Activated B cell treated with CpG ODN at 0.5 μM for 24 hours (primary cell): ENCODE measurements around the gene ZNF668. TPM values are rescaled to one million over a fixed set of nuclear protein-coding genes. Genes with fewer than 3 reads are reported as not detected.
A peak's percentile ranks its signal among the peaks of the same experiment; 100 is the strongest.

ENCODE experiments used
- ATAC-seq: fragments of 200-7000 bp; cut with Tn5 transposase; one replicate; pipeline ENCODE4 v1.10.0; 2021; ENCODE audit warnings: low read depth, mild to moderate bottlenecking, moderate library complexity
- CTCF ChIA-PET: fragments of 350-600 bp; sonication (Branson Sonifier 250); formaldehyde crosslinking; loops from one replicate; lab custom pipeline; 2021; ENCODE audit warnings: antibody characterized with exemption; lab: Charles Lee
- POLR2A ChIA-PET: fragments of 350-600 bp; sonication (Branson Sonifier 250); formaldehyde crosslinking; loops from one replicate; lab custom pipeline; 2021; ENCODE audit warnings: antibody characterized with exemption; lab: Charles Lee
- DNase-seq: peaks from one replicate; pipeline ENCODE4 v3.0.0; 2022
- H3K27ac Mint-ChIP-seq: one replicate; pipeline ENCODE4 v1.8.0; 2020; ENCODE audit warnings: mixed read lengths
- H3K27me3 Mint-ChIP-seq: one replicate; pipeline ENCODE4 v1.8.0; 2021; ENCODE audit warnings: mixed read lengths
- H3K36me3 Mint-ChIP-seq: one replicate; pipeline ENCODE4 v1.8.0; 2021; ENCODE audit warnings: low read depth, mixed read lengths
- H3K4me1 Mint-ChIP-seq: one replicate; pipeline ENCODE4 v1.8.0; 2021; ENCODE audit warnings: mixed read lengths
- H3K4me3 Mint-ChIP-seq: one replicate; pipeline ENCODE4 v1.8.0; 2020; ENCODE audit warnings: mild to moderate bottlenecking, mixed read lengths
- H3K9me3 Mint-ChIP-seq: one replicate; pipeline ENCODE4 v1.8.0; 2020; ENCODE audit warnings: mixed read lengths
- intact Hi-C: fragments of 100-400 bp; cut with micrococcal nuclease; formaldehyde crosslinking; loops from one replicate; pipeline ENCODE4 v1.15.1; 2024
- total RNA-seq: library from RNA; stranded (reverse); gene quantifications from 2 replicates; pipeline ENCODE4 v1.2.3, GENCODE V29; 2022
- TF ChIP-seq, protein P1 (sequence below): fragments of 200-600 bp; IDR thresholded peaks from one replicate; pipeline ENCODE4 v1.8.0; 2022; ENCODE audit warnings: antibody characterized with exemption, mild to moderate bottlenecking

Gene ZNF668
- total RNA-seq, 1 donor from 2014 or later: 10.1 TPM

DNA sequence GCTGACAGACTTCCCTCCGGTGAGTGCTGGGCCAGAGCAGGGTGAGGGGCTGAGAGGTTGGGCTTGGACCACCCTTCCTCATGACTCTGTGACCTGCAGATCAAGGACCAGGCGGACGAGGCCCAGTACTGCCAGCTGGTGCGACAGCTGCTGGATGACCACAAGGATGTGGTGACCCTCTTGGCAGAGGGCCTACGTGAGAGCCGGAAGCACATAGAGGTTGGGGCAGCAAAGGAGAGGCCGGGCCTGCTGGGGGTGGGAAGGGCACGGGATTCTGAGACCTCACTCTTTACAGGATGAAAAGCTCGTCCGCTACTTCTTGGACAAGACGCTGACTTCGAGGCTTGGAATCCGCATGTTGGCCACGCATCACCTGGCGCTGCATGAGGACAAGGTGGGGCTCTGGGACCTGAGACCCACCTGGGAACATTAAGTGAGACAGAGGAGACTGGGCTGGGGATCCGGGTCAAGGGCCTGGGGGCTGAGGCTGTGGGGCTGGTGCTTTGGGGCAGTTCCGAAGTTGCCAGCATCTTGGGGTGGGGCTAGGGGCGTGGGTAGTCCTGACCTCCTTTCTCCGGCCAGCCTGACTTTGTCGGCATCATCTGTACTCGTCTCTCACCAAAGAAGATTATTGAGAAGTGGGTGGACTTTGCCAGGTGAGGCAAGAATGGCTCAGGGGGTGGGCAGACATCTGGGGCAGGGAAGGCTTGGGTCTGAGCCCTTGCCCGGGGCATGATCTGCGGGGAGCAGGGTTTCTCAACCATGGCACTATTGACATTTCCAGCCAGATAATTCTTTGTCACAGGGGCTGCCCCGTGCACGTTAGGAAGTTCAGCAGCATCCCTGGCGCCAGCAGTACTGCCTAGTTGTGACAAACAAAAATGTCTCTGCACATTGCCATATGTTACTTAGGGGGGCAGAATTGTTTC is 36.3 kb upstream of the ZNF668 start:
- H3K4me1 Mint-ChIP-seq: peaks cover 23% of the 10 kb centered on the region
- CTCF ChIA-PET: no interaction called here
- ATAC-seq (no peak), DNase-seq (no peak)
- TF ChIP-seq, protein P1, sequence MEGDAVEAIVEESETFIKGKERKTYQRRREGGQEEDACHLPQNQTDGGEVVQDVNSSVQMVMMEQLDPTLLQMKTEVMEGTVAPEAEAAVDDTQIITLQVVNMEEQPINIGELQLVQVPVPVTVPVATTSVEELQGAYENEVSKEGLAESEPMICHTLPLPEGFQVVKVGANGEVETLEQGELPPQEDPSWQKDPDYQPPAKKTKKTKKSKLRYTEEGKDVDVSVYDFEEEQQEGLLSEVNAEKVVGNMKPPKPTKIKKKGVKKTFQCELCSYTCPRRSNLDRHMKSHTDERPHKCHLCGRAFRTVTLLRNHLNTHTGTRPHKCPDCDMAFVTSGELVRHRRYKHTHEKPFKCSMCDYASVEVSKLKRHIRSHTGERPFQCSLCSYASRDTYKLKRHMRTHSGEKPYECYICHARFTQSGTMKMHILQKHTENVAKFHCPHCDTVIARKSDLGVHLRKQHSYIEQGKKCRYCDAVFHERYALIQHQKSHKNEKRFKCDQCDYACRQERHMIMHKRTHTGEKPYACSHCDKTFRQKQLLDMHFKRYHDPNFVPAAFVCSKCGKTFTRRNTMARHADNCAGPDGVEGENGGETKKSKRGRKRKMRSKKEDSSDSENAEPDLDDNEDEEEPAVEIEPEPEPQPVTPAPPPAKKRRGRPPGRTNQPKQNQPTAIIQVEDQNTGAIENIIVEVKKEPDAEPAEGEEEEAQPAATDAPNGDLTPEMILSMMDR: no peak
- peak overlapping the region; percentile 21 for H3K4me3 Mint-ChIP-seq
- POLR2A ChIA-PET: interaction anchor here (0.6 kb wide), 1 partner anchor 10 kb away, joined by 3 read pairs; no protein-coding TSS in a partner anchor
- no peaks in the 10 kb centered on the region for H3K9me3 Mint-ChIP-seq
- peaks cover 32% of the 10 kb centered on the region for H3K36me3 Mint-ChIP-seq
- H3K27ac Mint-ChIP-seq: no peak overlapping the region
- intact Hi-C loops: loop anchor here (10.0 kb wide), 1 partner anchor 224 kb away; no protein-coding TSS in a partner anchor
- no peaks in the 10 kb centered on the region for H3K27me3 Mint-ChIP-seq

DNA sequence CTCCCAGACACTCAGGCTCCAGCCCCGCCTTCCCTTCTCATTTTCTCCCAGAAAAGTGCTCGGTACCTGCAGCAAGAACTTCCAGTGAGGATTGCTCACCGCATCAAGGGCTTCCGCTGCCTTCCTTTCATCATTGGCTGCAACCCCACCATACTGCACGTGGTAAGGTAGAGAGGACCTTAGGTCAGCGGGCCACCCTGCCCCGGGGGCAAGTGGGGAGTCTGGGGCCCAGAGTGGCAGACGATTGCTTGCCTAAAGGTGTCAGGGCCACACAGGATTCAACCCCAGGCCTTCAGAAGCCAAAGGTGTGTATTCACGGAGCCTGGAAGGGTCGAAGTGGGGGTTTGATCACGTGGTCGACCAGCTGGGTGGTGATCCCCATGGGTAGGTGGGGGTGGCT is 35.6 kb upstream of the ZNF668 start:
- POLR2A ChIA-PET: interaction anchor here (0.6 kb wide), 1 partner anchor 11 kb away, joined by 3 read pairs; no protein-coding TSS in a partner anchor
- Mint-ChIP-seq H3K4me3 (peak overlapping the region; percentile 78), H3K27ac (peak overlapping the region; percentile 56), H3K4me1 (peaks cover 22% of the 10 kb centered on the region), H3K9me3 (no peaks in the 10 kb centered on the region), H3K27me3 (no peaks in the 10 kb centered on the region), H3K36me3 (peaks cover 32% of the 10 kb centered on the region)
- intact Hi-C loops: loop anchor here (2.0 to 10.0 kb wide), 3 partner anchors 33 to 758 kb away; no protein-coding TSS in a partner anchor
- CTCF ChIA-PET: no interaction called here
- DNase-seq (no peak), ATAC-seq (no peak)
- TF ChIP-seq, protein P1: no peak

DNA sequence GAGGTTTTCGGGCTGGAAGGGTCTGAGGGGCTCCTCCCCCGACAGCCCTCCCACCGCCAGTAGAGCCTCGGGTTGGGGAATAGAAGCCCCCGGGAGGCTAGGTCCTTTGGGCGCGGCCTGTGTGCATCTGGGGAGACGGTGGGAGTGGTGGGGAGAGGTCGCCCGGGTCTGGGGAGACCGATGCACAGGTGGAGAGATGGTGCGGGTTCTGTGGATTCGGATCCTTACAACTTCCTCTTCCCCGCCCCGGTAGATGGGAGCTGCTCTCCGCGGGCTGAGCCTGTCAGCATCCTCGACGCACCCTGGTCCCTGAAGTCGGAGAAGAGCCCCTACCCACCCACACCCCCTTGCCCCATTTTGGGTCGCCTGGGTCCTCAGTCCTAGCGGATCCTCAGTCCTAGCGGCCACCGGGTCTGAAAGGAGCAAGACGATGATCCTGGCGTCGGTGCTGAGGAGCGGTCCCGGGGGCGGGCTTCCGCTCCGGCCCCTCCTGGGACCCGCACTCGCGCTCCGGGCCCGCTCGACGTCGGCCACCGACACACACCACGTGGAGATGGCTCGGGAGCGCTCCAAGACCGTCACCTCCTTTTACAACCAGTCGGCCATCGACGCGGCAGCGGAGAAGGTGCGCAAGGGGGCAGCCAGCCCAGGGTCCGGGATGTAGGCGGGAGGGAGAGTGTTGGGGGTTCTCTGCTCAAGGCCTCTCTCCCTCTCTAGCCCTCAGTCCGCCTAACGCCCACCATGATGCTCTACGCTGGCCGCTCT is 34.9 kb upstream of the ZNF668 start:
- Mint-ChIP-seq H3K36me3 (peaks cover 32% of the 10 kb centered on the region), H3K27ac (no peak overlapping the region), H3K9me3 (no peaks in the 10 kb centered on the region), H3K4me3 (peak overlapping the region; percentile 78), H3K27me3 (no peaks in the 10 kb centered on the region), H3K4me1 (peaks cover 22% of the 10 kb centered on the region)
- TF ChIP-seq, protein P1: no peak
- POLR2A ChIA-PET: interaction anchor here (0.6 to 1.5 kb wide), 3 partner anchors 9 to 71 kb away, joined by 3 to 8 read pairs (median 3); partner anchors contain the start of gene FUS
- no peak for DNase-seq
- no peak for ATAC-seq
- CTCF ChIA-PET: no interaction called here
- intact Hi-C loops: loop anchor here (2.0 to 5.0 kb wide), 2 partner anchors 34 to 758 kb away; no protein-coding TSS in a partner anchor

DNA sequence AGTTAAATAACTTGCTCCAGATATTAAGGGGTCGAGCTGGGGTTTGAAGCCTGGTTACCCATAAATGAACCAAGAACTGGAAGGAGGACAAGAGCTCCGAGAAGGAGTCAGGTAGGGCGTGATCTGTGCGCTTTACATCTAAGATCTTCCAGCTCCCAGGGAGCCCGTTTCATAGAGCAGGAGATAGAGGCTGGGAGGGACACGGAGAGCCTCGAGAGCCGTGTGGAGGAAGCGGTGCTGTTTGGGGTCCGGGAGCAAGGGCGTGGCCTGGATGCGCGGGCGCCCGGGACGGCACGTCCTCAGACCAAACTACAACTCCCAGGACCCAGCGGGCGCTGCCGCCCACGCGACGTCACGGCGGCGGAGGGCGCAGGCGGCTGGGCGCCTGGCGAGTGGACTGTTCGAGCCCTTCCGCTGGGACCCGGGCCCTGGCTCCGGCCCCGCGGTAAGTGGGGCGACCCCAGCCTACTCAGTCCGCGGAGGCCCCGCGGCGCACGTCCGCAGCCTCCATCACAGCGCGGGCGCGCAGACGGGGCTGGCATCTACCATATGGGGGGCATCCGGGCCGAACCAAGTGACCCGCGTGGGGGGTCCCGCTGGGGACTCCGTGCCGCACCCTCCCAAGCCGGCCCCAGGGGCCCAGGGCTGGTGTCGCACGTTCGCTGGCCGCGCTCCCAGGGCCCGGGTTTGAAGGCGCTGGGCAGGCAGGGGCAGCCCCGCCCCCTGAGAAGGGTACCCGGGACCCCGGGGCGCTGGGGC is 34.2 kb upstream of the ZNF668 start, which contains the start of gene BCKDK:
Gene BCKDK, plus strand, starts transcription at position 352 of the 759 bp plus-strand sequence. CDS start 838 bp downstream, outside the sequence.
- Mint-ChIP-seq H3K4me1 (peaks cover 19% of the 10 kb centered on the region), H3K27ac (peak within 1 kb of the TSS; percentile 77), H3K9me3 (no peaks in the 10 kb centered on the region), H3K36me3 (peaks cover 32% of the 10 kb centered on the region), H3K27me3 (no peaks in the 10 kb centered on the region), H3K4me3 (peak within 1 kb of the TSS; percentile 83)
- ATAC-seq (peak; percentile 81), DNase-seq (peak; percentile 69)
- ChIA-PET POLR2A (interaction anchor here (1.5 to 1.6 kb wide), 2 partner anchors 9 to 72 kb away, joined by 8 to 13 read pairs; partner anchors contain the start of genes FUS and KAT8), CTCF (interaction anchor here (1.1 kb wide), 1 partner anchor 49 kb away, joined by 5 read pairs; no protein-coding TSS in a partner anchor)
- TF ChIP-seq, protein P1: no peak
- intact Hi-C loops: loop anchor here (2.0 to 5.0 kb wide), 2 partner anchors 35 to 759 kb away; no protein-coding TSS in a partner anchor
